Umbilical cord (tissue), 2 donors: ENCODE data around the gene TEPSIN. TPM values are rescaled to one million over a fixed set of nuclear protein-coding genes. Genes with fewer than 3 reads are reported as not detected.

Source experiments
- DNase-seq: peaks from one replicate; pipeline ENCODE4 v3.0.0-alpha.2; 2015; ENCODE audit warnings: low spot score
- total RNA-seq: library from RNA; depleted of rRNA; stranded (reverse); fragments of >200 nt; gene quantifications from one replicate; pipeline ENCODE4 v1.2.3, GENCODE V29; 2014; ENCODE audit warnings: low replicate concordance; ENCODE audit not compliant: insufficient read depth

TEPSIN gene
- total RNA-seq, 1 donor from 2014 or later: 9.4 TPM

GRCh38 chr17:81250286-81251093 is 11.6 kb upstream of the TEPSIN start:
- DNase-seq: no peak

- no peak for DNase-seq
These were observed 10.6 kb upstream of the TEPSIN start for GRCh38 chr17:81249223-81250040.

GRCh38 chr17:81248649-81249048 is 9.8 kb upstream of the TEPSIN start:
- no peak for DNase-seq

- DNase-seq: no peak
These were observed 8.6 kb upstream of the TEPSIN start for GRCh38 chr17:81247339-81247990.

GRCh38 chr17:81246679-81247338 is 8.0 kb upstream of the TEPSIN start:
- no peak for DNase-seq

DNA sequence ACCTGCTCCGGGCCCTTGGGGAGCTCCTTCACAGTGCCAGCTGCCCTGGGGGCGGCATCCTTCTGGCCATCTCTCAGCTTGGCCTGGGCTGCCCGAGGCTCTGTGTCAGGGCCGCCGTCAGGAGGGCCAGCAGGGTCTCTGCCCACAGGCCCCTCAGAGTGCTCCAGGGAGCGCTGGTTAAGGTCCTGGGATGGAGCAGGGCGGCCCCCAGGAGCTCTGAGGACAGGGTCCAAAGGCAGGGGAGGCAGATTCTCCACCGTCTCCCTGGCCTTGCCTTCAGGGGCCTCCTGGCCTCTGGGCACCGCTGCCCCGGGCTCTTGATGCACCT is 7.5 kb upstream of the TEPSIN start:
- DNase-seq: no peak

DNA sequence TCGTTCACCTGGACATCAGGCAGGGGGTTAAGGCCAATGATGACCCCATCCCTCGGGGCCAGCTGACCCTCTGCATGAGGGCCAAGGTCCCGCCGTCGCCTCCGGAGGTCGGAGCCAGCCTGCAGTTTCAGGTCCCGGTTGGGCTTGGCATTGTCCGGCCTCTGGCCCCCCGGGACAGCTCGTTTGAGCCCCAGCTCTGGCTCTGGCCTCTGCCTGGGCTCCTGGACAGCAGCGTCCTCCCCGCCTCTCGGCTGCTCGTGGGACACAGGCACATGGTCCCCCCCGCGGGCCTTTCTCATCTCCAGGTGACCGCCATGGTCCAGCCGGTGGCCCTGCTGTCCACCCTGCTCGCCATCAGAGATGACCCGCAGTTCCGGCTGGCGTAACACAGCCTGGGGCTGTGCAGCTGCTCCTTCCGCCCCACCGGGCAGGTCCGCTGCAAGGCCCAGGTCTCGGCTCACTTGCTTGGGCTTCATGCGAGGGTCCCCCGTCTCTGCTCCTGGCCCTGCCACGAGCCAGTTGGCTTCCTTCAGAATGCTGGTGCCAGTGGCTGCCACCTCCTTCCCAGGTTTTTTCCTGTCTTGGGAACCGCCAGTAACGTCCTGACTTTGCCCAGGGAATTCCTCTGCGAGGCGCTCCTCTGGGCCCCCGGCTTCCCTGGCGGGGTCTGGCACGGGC is 6.9 kb upstream of the TEPSIN start:
- DNase-seq: no peak

DNA sequence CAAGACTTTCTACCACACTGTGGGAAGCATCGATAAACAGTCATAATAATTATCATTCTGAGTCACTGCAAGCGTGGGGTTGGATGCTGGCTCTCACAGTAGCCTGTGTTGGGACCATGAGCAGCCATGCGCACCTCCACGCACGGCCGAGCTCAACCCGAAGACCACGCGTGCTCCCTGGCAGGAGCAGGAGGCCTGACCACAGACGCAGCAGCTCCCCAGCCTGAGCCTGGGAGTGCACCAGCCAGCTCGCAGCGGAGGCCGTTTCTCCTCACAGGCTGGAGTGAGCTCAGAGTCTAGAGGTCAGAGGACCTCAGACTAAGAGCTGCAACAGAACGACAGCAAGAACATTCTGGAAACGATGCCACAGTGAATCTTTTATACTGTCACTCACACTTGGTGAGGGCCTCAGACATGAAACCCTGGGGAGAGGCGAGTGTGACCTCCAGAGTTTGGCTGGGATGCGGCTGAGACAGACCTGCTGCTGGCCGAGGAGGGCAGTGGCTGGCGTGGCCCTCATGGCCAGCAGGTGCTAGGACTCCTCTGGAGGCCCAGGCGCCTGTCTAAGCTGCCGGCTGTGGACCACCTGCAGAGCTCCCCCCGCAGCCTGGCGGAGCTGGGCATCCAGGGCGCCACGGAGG is 6.3 kb upstream of the TEPSIN start:
- no peak for DNase-seq

DNA sequence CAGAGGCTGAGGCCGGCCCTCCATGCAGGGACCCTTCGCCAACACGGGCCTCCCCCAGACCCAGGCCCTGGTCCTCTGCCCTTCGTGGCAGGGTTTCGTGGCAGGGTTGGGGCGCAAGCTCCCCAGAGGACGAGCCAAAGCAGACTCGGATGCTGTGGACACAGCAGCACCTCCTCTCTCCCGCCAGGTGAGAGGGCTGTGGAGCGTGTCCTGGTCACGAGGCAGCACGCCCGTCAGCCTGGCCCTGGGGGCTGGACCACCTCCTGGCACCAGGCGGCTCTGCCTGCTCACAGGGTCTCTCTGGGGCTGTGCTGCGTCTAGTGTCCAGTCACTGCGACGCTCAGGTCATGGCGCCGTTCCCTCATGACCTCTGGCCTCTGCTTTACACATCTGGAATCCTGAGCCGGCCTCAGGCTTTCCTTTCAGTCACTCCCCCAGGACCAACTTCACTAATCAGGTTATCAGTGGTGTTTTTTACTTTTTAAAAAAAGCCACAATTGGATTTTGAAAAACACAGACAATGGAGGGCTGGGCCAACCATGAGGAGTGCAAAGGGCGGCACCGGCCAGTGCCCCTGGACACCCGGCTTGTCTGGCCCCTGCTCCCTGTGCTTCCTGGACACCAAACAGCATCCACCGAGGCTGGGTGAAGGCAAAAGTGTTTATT is 5.6 kb upstream of the TEPSIN start:
- DNase-seq: no peak

DNA sequence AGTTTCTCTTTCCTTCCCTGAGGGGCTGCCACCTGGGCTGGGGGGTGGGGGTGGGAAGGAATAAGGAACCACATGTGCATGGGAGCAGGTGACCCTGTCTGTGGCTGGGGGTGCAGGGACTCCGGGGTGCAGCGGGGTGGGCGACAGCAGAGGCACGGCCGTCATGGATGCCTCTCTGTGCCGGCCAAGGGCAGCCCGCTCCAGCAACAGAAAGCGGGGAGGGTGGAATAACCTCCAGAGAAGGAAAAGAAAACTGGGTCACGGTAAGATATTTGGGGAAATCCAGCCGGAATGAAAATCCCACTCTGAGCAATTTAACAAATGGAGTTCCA is 4.4 kb upstream of the TEPSIN start:
- DNase-seq: no peak

DNA sequence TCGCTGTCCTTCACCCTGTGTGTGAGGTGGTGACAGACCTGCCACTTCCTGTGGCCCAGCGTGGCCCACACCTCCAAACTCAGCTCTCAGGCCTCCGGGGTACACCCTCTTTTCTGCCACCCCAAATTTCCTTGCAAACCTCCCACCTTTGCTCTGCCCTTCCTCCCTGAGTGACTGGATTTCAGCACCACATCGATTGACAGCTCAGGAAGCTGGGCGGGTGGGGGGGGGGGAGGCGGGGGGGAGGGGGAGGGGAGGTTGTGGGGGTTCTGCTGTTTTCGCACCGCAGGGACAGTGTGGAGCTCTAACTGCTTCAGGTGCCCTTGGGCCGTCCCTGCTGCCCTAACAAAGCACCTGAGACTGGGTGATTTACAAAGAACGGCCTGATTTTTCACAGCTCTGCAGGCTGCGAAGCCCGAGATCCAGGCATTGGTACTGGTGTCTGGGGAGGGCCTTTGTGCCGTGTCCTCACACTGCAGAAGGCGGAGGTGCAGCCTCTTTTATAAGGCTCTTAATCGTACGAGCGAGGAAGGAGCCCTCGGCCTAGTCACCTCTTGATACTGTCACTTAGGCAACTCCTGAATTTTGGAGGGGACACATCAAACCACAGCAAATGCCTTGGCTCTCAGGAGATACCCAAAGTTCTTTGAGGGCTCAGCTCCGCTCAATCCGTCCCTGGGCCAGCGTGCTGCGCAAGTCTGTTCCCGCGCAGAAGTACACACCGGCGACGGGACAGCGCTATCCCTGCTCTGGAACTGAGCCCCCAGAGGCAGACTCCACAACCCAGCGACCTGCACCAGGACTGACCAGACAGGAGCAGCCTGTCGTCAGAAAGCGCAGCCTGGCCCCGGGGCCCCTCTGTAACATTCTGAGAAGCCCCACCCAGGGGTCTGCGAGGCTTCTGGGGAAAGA is 3.8 kb upstream of the TEPSIN start:
- no peak for DNase-seq

DNA sequence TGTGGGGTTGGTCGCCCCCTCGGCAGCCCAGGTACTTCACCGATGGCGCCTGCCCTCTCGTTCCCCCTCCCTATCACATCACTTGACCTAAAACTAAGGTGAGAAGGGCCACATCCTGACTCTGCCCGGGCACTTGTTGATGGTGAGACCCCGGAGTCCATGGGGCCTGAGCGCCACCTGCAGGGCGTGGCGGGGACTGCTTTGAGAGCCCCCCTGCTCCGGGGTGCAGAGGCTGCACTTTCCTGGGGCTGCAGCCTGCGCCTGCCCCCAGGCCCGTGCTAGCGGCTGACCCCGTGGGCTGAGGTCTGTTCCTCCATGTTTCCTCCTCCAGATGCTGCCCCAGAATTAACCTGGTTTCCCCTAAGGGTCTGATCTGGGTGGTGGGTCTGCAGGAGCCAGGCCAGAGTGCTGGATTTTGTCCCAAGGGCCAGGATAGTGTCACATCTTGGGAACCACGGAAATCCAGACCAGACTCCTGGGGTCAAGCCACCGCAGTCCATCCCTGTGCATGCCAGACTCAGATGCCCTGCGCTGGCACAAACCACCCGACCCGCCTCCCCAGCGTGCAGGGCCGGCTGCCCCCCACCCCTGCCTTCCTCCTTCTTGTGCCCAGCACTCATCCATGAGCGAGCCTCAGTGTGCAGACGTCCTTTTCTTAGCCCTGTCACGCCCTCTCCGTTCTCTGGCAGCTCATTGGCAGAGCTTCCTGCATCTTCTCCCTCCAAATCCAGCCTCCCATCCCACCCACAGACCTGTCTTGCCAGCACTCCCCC is 3.0 kb upstream of the TEPSIN start:
- peak; percentile 35 for DNase-seq

- no peak for DNase-seq
These were observed 2.3 kb upstream of the TEPSIN start for GRCh38 chr17:81241203-81241602.

DNA sequence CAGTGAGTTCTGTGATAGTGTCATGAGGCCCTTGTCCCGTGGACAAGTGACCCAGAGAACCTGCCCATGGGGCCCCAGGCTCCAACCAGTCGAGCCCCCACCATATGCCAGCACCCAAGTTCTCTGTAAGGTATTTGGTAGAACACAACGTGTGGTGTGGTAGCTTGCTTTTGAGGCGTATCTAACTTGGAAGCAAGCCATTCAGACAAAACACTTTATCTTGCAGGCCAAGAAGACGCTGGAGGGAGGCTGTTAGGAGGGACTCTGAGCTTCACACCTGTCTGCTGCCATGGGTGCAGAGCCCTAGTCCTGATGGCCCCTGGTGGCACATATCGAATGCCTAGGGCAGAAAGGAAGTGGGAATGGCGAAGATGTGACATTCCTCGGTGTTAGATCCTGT is 1.9 kb upstream of the TEPSIN start:
- no peak for DNase-seq

DNA sequence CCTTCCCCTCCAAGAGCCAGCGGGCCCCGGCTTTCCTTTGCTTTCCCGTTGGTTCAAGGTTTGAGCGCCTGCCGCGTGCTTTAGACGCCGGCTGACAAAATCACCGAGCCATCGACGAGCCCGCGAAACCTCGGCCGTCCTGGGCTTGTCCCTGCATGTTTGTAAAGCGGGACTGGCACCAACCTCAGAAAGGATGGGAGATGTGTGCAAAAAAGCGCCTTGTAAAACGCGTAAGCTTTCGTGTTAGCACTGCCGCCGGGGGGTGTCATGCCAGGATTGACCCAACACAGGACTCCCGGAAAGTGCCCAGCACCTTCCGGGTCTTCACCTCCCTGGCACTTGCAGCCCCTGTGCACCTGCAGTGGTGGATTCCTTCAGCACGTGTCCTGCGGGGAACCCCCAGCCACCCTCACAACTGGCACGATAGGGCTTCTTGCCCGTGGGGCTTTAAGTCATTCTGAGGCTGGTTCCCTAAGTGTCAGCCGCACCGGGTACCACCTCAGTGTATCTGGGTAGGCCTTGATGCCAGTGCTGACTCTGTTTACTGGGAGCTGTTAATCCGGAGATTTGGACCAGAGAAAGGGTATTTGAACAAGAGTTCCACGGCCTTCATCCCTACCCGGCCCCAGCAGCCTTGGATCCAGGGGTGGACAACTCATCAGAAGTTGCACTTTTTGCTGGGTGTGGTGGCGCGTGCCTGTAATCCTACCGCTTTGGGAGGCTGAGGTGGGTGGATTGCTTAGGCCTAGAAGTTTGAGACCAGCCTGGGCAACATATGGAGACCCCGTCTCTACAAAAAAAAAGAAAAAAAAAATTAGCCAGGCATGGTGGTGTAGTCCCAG is 1.1 kb upstream of the TEPSIN start:
- no peak for DNase-seq

GRCh38 chr17:81238490-81238814 is 403 bp downstream of the TEPSIN start:
- no peak for DNase-seq

- DNase-seq: no peak
These were observed 1.0 kb downstream of the TEPSIN start for GRCh38 chr17:81237591-81238489.
